Spleen (tissue), 7 donors: ENCODE data around the gene GJC2.
A peak's percentile ranks its signal among the peaks of the same experiment; 100 is the strongest.

ENCODE experiments used
- POLR2A ChIP-seq, 3 donors: fragments of 450-650 bp; IDR thresholded peaks; one replicate each; pipeline ENCODE4 v1.5.1; 2017; ENCODE audit warnings: antibody characterized with exemption in 3 of 3, mild to moderate bottlenecking in 1 of 3
- POLR2AphosphoS5 ChIP-seq, 3 donors: sonication (generic); formaldehyde crosslinking; IDR thresholded peaks; one replicate each; pipeline ENCODE4 v1.5.1; 2017; ENCODE audit warnings: antibody characterized with exemption in 3 of 3
- TF ChIP-seq, protein P1 (sequence below), 11 experiments: fragments of 200-600 bp in 7 of 11; fragments of 450-650 bp in 4 of 11; sonication (generic) in 4 of 11; IDR thresholded peaks in 8 of 11; conservative IDR thresholded peaks in 3 of 11; 1 replicate in 7 of 11; 2 replicates in 4 of 11; pipeline versions ENCODE4 v1.4.0 to v1.8.0; 2016 to 2021; ENCODE audit warnings: antibody characterized with exemption in 11 of 11, inconsistent platforms in 4 of 11, mild to moderate bottlenecking in 1 of 11
- donor health status: DM: no; HTN: no; CAD: no; lungs with moderate emphysema.
- donor health status: DM: no; HTN: no; CAD: no.
- donor health status: DM: no; HTN: no; CAD: no.

GRCh38 chr1:228162286-228163006, 12.7 kb downstream of the GJC2 start:
- TF ChIP-seq, protein P1, sequence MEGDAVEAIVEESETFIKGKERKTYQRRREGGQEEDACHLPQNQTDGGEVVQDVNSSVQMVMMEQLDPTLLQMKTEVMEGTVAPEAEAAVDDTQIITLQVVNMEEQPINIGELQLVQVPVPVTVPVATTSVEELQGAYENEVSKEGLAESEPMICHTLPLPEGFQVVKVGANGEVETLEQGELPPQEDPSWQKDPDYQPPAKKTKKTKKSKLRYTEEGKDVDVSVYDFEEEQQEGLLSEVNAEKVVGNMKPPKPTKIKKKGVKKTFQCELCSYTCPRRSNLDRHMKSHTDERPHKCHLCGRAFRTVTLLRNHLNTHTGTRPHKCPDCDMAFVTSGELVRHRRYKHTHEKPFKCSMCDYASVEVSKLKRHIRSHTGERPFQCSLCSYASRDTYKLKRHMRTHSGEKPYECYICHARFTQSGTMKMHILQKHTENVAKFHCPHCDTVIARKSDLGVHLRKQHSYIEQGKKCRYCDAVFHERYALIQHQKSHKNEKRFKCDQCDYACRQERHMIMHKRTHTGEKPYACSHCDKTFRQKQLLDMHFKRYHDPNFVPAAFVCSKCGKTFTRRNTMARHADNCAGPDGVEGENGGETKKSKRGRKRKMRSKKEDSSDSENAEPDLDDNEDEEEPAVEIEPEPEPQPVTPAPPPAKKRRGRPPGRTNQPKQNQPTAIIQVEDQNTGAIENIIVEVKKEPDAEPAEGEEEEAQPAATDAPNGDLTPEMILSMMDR (IDR thresholded peaks at IDR 0.05 in 8 of 11, conservative IDR thresholded peaks at IDR 0.05 in 3 of 11): peak in 1 of 11 experiments; percentile 5
- TF ChIP-seq POLR2AphosphoS5 (IDR thresholded peaks at IDR 0.05) (peak in 2 of 3 donors; percentile 44 to 58), POLR2A (IDR thresholded peaks at IDR 0.05) (no peak)
